ENCODE measurements around the gene C11orf68. TPM values are rescaled to one million over a fixed set of nuclear protein-coding genes. Genes with fewer than 3 reads are reported as not detected.

The C11orf68 gene
- total and polyA plus RNA-seq, 9 of the 15 experiments (the other 6 are each of a cell fraction or from before 2014, with no cell fraction given): 3.6 to 35.9 (median 12.8) TPM

- no peak for TF ChIP-seq ZFX (CRISPR knock-in tag; IDR thresholded peaks at IDR 0.05)
- no peak for TF ChIP-seq SLC30A9 (CRISPR knock-in tag; IDR thresholded peaks at IDR 0.05)
Measured at GRCh38 chr11:65958291-65958690, 39.4 kb upstream of the C11orf68 start (continued).

DNA sequence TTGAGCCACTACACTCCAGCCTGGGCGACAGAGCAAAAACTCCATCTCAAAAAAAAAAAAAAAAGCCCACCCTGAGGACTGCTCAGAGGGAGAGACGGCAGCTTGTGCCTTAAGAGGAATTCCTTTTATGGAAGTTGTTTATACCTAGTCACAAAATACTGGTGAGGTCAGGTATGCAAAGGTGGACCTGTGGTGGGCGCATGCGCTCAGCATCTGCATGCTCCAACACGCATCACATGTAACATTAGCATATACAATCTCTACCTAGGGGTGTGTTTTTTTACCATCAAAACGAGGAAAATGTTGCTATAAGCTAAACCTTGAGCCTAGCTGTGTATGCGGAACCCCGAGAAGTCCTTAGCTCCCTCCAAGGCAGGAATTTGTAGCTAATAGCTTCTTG, 35.9 kb upstream of the C11orf68 start:
- in situ Hi-C loops (cut with MboI): no loop called here
- CTCF ChIA-PET (ENCODE audit: low intra/inter-chr PET ratio): no interaction called here

More for the DNA sequence above, 35.9 kb upstream of the C11orf68 start:
- H3K36me3 ChIP-seq (ENCODE audit: control insufficient read depth, insufficient read depth, low read length): no peaks in the 10 kb centered on the region
- no peak overlapping the region for H2AFZ ChIP-seq (ENCODE audit: low read depth, low read length)
- no peaks in the 10 kb centered on the region for H3K79me2 ChIP-seq (ENCODE audit: control insufficient read depth, insufficient read depth, low read length)
- H3K9ac ChIP-seq (ENCODE audit: insufficient read depth in 1 of 2, low read depth in 2 of 2, low read length in 2 of 2): no peak overlapping the region
- no peak overlapping the region for H3K4me2 ChIP-seq (ENCODE audit: insufficient read depth, low read length)
- intact Hi-C loops (cut with micrococcal nuclease): no loop called here
- DNase-seq (ENCODE audit: extremely low read depth in 1 of 4, low spot score in 3 of 4) (no peak), ATAC-seq (no peak), FAIRE-seq (no peak)
- H3K27me3 ChIP-seq (ENCODE audit: control insufficient read depth in 2 of 2, insufficient read depth in 2 of 2, low read length in 2 of 2): no peaks in the 10 kb centered on the region
- WGBS (ENCODE audit: insufficient coverage, low coverage, missing lambda C conversion rate): 67% methylated on average over 7 of the region's 8 CpGs
- POLR2A ChIA-PET: interaction anchor here (0.6 to 1.4 kb wide), 3 partner anchors 9 to 56 kb away, joined by 3 read pairs; no protein-coding TSS in a partner anchor
- peaks cover 0 to 16% of the 10 kb centered on the region in 2 experiments; a peak in 3 of 5 replicates for H3K4me1 ChIP-seq (replicated peaks in 1 of 2; ENCODE audit: control insufficient read depth in 2 of 2, insufficient read depth in 2 of 2, low read length in 2 of 2)
- H4K20me1 ChIP-seq (replicated peaks; ENCODE audit: control insufficient read depth, insufficient read depth, low read length): no peaks in the 10 kb centered on the region
- H3K4me3 ChIP-seq: no peak overlapping the region
- TF ChIP-seq NR2C1 (IDR thresholded peaks at IDR 0.05) (no peak), NR2C1 (tag; IDR thresholded peaks at IDR 0.05) (no peak), ZNF511 (CRISPR knock-in tag; IDR thresholded peaks at IDR 0.05) (no peak), ELK3 (CRISPR knock-in tag; IDR thresholded peaks at IDR 0.05) (no peak), NCOR1 (IDR thresholded peaks at IDR 0.05) (no peak), ZNF764 (CRISPR knock-in tag; IDR thresholded peaks at IDR 0.05; ENCODE audit: low read depth) (no peak), CSDE1 (IDR thresholded peaks at IDR 0.05) (no peak), ZNF3 (CRISPR knock-in tag; IDR thresholded peaks at IDR 0.05) (no peak), ZNF780A (CRISPR knock-in tag; IDR thresholded peaks at IDR 0.05) (no peak), NBN (IDR thresholded peaks at IDR 0.05; ENCODE audit: low read depth) (no peak), ZBTB49 (CRISPR knock-in tag; IDR thresholded peaks at IDR 0.05; ENCODE audit: borderline replicate concordance) (no peak)
- TF ChIP-seq, protein P1, sequence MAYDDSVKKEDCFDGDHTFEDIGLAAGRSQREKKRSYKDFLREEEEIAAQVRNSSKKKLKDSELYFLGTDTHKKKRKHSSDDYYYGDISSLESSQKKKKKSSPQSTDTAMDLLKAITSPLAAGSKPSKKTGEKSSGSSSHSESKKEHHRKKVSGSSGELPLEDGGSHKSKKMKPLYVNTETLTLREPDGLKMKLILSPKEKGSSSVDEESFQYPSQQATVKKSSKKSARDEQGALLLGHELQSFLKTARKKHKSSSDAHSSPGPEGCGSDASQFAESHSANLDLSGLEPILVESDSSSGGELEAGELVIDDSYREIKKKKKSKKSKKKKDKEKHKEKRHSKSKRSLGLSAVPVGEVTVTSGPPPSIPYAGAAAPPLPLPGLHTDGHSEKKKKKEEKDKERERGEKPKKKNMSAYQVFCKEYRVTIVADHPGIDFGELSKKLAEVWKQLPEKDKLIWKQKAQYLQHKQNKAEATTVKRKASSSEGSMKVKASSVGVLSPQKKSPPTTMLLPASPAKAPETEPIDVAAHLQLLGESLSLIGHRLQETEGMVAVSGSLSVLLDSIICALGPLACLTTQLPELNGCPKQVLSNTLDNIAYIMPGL (CRISPR knock-in tag; IDR thresholded peaks at IDR 0.05): no peak
- TF ChIP-seq, protein P2, sequence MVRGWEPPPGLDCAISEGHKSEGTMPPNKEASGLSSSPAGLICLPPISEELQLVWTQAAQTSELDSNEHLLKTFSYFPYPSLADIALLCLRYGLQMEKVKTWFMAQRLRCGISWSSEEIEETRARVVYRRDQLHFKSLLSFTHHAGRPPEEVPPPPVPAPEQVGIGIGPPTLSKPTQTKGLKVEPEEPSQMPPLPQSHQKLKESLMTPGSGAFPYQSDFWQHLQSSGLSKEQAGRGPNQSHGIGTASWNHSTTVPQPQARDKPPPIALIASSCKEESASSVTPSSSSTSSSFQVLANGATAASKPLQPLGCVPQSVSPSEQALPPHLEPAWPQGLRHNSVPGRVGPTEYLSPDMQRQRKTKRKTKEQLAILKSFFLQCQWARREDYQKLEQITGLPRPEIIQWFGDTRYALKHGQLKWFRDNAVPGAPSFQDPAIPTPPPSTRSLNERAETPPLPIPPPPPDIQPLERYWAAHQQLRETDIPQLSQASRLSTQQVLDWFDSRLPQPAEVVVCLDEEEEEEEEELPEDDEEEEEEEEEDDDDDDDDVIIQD (CRISPR knock-in tag; IDR thresholded peaks at IDR 0.05): no peak
- no peak overlapping the region for H3K27ac ChIP-seq (ENCODE audit: extremely low read depth, low read depth, low read length)
- no TSS peak for BruUV-seq (replicated peaks)
- no peaks in the 10 kb centered on the region for H3K9me3 ChIP-seq (replicated peaks; ENCODE audit: control insufficient read depth, insufficient read depth, low read depth, low read length)
- H3K9me1 ChIP-seq (ENCODE audit: control insufficient read depth, insufficient read depth, low read length): no peaks in the 10 kb centered on the region
